AG04449 (cell line): ENCODE data around the gene TBC1D10B.

Experiments
- CTCF ChIA-PET: fragments of 350-600 bp; formaldehyde crosslinking; extraction: SDS; loops from one replicate; lab custom pipeline; 2021; ENCODE audit warnings: antibody characterized with exemption; lab: Yijun Ruan, JAX
- POLR2A ChIA-PET: fragments of 400-600, 350-600 bp; formaldehyde crosslinking; extraction: SDS; loops from one replicate; lab custom pipeline; 2020; ENCODE audit warnings: antibody characterized with exemption, inconsistent platforms; lab: Yijun Ruan, JAX
- DNase-seq: peaks from one replicate; pipeline ENCODE4 v3.0.0-alpha.2; 2010; ENCODE audit warnings: low read depth, low spot score
- H3K4me3 ChIP-seq: 2 replicates; pipeline ENCODE4 v1.5.1; 2011; ENCODE audit warnings: low read depth, mild to moderate bottlenecking, control low read depth, low read length
- CTCF ChIP-seq: IDR thresholded peaks from one replicate; pipeline ENCODE4 v1.5.1; 2011; ENCODE audit warnings: mild to moderate bottlenecking, moderate library complexity, low read length, control low read depth, inconsistent platforms; ENCODE audit not compliant: insufficient read depth; ENCODE audit errors: missing control alignments

The TBC1D10B gene

DNA sequence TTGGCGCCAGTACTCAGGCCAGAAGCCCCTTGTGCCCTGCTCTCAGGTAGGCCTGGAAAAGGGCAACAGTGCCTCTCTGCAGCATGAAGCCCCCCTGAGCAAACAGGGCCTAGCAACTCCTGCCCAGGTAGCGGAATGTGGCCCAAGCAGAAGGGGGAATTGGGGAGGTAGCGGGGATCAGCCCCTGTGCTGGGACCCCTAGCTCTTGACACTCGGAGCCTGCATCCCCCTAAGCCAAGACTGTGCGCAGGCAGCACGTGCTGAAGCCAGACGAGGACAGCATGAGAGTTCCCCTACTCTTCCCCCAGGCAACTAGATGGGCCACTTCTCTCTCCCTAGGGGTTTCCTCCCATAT lies 14.4 kb downstream of the TBC1D10B start:
- TF ChIP-seq CTCF: no peak
- H3K4me3 ChIP-seq: peak overlapping the region; percentile 66
- ChIA-PET POLR2A (interaction anchor here (1.1 to 2.5 kb wide), 2 partner anchors 13 to 15 kb away, joined by 5 to 12 read pairs; partner anchors contain the start of gene TBC1D10B), CTCF (interaction anchor here (1.2 to 1.3 kb wide), 2 partner anchors 13 to 39 kb away, joined by 4 read pairs; partner anchors contain the start of gene ZNF48)
- no peak for DNase-seq

- H3K4me3 ChIP-seq: peak within 1 kb of the TSS; percentile 97
- ChIA-PET POLR2A (interaction anchor here (0.6 to 2.5 kb wide), 4 partner anchors 10 to 203 kb away, joined by 3 to 12 read pairs (median 4); partner anchors contain the start of gene TBC1D10B), CTCF (interaction anchor here (0.9 to 2.7 kb wide), 5 partner anchors 14 to 54 kb away, joined by 3 to 14 read pairs (median 4); partner anchors contain the start of genes TBC1D10B and ZNF48)
- TF ChIP-seq CTCF: peak; percentile 7
- peak; percentile 97 for DNase-seq
Observed at GRCh38 chr16:30355144-30355953, 14.9 kb downstream of the TBC1D10B start, which contains the start of gene CD2BP2. CD2BP2 (minus strand) TSS chr16:30355308; CDS start chr16:30354681, 627 bp downstream.

DNA sequence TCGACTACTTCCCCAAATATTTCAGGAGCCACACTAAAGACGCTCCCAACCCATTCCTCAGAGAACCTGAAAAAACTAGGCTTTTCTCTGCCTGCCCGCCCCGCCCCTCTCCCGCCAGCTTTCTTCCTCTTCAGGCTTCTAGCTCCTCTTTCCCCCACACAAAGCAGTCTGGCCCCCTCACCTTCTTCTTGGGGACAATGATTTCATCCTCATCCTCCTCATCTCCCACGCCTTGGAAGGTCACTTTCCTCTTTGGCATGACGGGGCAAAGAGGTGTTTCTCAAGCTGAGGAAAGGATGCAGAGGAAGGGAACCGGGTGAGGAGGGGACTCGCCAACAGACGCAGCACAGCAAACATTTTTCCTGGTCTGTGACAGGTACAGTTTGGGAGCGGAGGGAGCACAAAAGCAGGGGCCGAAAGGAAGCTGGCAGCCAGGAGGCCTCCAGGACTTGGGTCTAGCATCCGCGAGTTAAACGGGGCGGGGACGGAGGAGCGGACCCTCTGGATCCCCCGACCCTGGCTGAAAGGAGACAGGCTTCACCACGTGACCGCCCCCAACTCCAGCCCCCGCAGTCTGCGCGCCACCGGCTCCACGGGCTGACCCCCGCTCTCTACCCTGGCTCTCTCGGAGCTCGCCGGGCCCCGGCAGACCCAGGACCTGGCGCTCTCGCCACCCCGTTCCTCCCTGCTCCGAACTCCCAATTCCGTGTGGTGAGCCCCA lies 15.7 kb downstream of the TBC1D10B start:
- DNase-seq: no peak
- peak overlapping the region; percentile 97 for H3K4me3 ChIP-seq
- ChIA-PET POLR2A (interaction anchor here (0.6 to 2.5 kb wide), 5 partner anchors 11 to 204 kb away, joined by 3 to 12 read pairs (median 3); partner anchors contain the start of gene TBC1D10B), CTCF (interaction anchor here (0.9 to 2.7 kb wide), 5 partner anchors 14 to 55 kb away, joined by 3 to 14 read pairs (median 4); partner anchors contain the start of genes TBC1D10B and ZNF48)
- TF ChIP-seq CTCF: no peak

- peak overlapping the region; percentile 97 for H3K4me3 ChIP-seq
- DNase-seq: no peak
- ChIA-PET CTCF (interaction anchor here (2.7 kb wide), 1 partner anchor 56 kb away, joined by 14 read pairs; no protein-coding TSS in a partner anchor), POLR2A (interaction anchor here (0.7 to 1.1 kb wide), 2 partner anchors 19 to 56 kb away, joined by 3 read pairs; no protein-coding TSS in a partner anchor)
- no peak for TF ChIP-seq CTCF
Observed at GRCh38 chr16:30353438-30354129, 16.7 kb downstream of the TBC1D10B start.

DNA sequence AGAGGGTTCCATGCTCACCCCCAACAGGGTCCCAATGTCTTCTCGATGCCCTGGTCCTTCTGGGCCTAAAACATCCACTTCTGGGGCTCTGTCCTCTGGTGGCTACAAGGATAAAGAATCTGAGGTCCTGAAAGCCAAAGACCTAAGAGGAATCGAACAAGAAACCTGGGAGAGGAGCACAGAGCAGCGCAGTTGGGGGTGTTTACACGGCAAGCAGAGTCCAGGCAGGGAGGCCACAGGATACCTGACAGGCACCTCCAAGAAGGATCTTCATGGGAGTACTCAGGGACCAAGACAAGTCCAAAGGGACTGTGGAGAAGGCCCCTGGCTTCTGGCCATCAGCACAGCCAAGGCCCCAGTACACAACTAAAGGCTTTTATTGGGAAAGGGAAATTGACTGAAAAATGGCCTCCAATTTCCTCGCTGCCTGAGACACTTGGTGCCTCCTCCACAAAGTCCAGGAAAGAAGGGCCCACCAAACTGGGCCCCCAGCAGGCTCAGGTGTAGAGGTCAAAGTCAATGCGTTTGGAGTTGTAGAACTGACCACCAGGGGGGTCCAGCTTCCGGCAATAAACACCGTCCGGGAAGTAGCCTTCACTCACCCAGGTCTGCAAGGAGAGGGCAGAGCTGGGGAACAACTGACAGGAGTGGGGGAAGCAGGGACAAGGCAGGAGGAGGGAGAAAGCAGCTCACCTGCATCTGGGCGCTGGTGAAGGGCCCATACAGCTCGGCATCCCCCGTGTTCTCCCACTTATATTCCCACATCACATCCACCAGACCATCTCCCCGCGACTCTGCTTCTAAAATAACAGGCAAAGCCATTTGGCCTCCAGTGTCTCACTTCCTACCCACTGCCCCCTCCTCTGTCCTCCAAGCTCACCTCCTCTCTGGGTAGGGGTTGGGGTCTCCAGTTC lies 17.5 kb downstream of the TBC1D10B start:
- H3K4me3 ChIP-seq: no peak overlapping the region
- POLR2A ChIA-PET: no interaction called here
- no peak for TF ChIP-seq CTCF
- CTCF ChIA-PET: interaction anchor here (2.7 kb wide), 1 partner anchor 57 kb away, joined by 14 read pairs; no protein-coding TSS in a partner anchor
- no peak for DNase-seq
